Osteocyte (in vitro differentiated cells): ENCODE data around the gene R3HDM2. TPM values are rescaled to one million over a fixed set of nuclear protein-coding genes. Genes with fewer than 3 reads are reported as not detected.

ENCODE experiments used
- DNase-seq: peaks from one replicate; pipeline ENCODE4 v3.0.0; 2021; ENCODE audit warnings: mixed read lengths; ENCODE audit not compliant: unreplicated experiment; ENCODE audit errors: extremely low spot score
- H3K27ac Mint-ChIP-seq: one replicate; pipeline ENCODE4 v1.8.0; 2021; ENCODE audit warnings: mild to moderate bottlenecking, mixed read lengths; ENCODE audit not compliant: unreplicated experiment
- H3K27me3 Mint-ChIP-seq: one replicate; pipeline ENCODE4 v1.8.0; 2021; ENCODE audit warnings: mixed read lengths; ENCODE audit not compliant: unreplicated experiment
- H3K36me3 Mint-ChIP-seq: one replicate; pipeline ENCODE4 v1.8.0; 2021; ENCODE audit warnings: mixed read lengths; ENCODE audit not compliant: unreplicated experiment
- H3K4me1 Mint-ChIP-seq: one replicate; pipeline ENCODE4 v1.8.0; 2021; ENCODE audit warnings: mixed read lengths; ENCODE audit not compliant: unreplicated experiment
- H3K4me3 Mint-ChIP-seq: one replicate; pipeline ENCODE4 v1.8.0; 2021; ENCODE audit warnings: mild to moderate bottlenecking, moderate library complexity, mixed read lengths; ENCODE audit not compliant: unreplicated experiment
- H3K9me3 Mint-ChIP-seq: one replicate; pipeline ENCODE4 v1.8.0; 2021; ENCODE audit warnings: mixed read lengths; ENCODE audit not compliant: unreplicated experiment
- CTCF ChIP-seq: fragments of 200-600 bp; sonication (generic); IDR thresholded peaks from 2 replicates; pipeline ENCODE4 v1.5.0; 2021; ENCODE audit warnings: antibody characterized with exemption, mild to moderate bottlenecking, moderate library complexity
- total RNA-seq: library from RNA; stranded (reverse); gene quantifications from 2 replicates; pipeline ENCODE4 v1.2.1, GENCODE V29; 2021

R3HDM2 gene
- total RNA-seq, 1 donor from 2014 or later = 65.0 TPM

GRCh38 chr12:57272337-57273151 lies 158.3 kb downstream of the R3HDM2 start:
- Mint-ChIP-seq H3K27ac (peak overlapping the region; percentile 63), H3K9me3 (no peaks in the 10 kb centered on the region), H3K36me3 (peaks cover 49% of the 10 kb centered on the region), H3K4me1 (peaks cover 16% of the 10 kb centered on the region), H3K4me3 (no peak overlapping the region), H3K27me3 (no peaks in the 10 kb centered on the region)
- no peak for TF ChIP-seq CTCF
- no peak for DNase-seq

GRCh38 chr12:57270966-57271470 lies 159.8 kb downstream of the R3HDM2 start:
- DNase-seq = no peak
- H3K27ac Mint-ChIP-seq = no peak overlapping the region
- TF ChIP-seq CTCF = no peak
- no peaks in the 10 kb centered on the region for H3K9me3 Mint-ChIP-seq
- peaks cover 14% of the 10 kb centered on the region for H3K4me1 Mint-ChIP-seq
- no peak overlapping the region for H3K4me3 Mint-ChIP-seq
- H3K27me3 Mint-ChIP-seq = no peaks in the 10 kb centered on the region
- peaks cover 52% of the 10 kb centered on the region for H3K36me3 Mint-ChIP-seq

DNA sequence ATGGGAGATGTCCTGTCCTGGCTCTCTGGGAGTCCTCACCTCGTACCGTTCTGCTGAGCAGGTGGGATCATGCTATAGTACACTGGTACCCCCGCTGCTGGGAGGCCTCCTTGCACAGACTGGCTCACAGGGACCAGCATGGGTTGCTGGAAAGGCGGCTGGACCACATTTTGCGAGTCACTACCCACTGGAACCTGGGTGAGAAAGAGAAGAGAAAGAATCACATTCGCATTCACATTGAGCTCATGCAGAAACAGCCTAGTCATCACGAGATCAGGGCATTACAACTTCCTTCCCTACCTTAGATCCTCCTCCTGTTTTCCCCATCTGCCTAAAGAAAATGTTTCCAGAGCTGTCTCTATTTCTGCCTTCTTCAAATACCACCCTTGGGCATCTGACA lies 162.6 kb downstream of the R3HDM2 start:
- Mint-ChIP-seq H3K4me1 (peaks cover 13% of the 10 kb centered on the region), H3K27ac (peak overlapping the region; percentile 5), H3K27me3 (no peaks in the 10 kb centered on the region), H3K4me3 (no peak overlapping the region), H3K36me3 (peaks cover 46% of the 10 kb centered on the region), H3K9me3 (no peaks in the 10 kb centered on the region)
- DNase-seq = no peak
- no peak for TF ChIP-seq CTCF

DNA sequence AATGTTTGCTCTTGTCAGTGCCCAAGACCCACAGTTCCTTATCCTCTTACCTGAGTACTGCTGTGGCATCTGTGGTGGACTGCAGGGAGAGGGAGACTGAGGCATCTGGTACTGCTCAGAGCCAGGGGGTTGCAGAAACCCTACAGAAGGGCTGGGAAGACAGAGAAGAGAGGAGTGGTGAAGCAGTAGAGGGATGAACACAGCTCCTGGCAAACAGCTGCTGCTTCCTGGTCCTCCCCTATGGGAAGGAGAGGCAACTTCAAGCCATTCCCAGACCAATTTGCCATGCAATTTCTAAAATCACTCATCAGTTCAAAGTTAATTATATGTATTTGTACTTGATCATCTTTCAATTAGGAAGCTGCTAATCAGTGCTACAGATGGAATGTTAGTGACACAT lies 164.2 kb downstream of the R3HDM2 start:
- Mint-ChIP-seq H3K4me3 (no peak overlapping the region), H3K4me1 (peaks cover 2% of the 10 kb centered on the region), H3K9me3 (no peaks in the 10 kb centered on the region), H3K27me3 (no peaks in the 10 kb centered on the region), H3K27ac (no peak overlapping the region), H3K36me3 (peaks cover 40% of the 10 kb centered on the region)
- DNase-seq = no peak
- no peak for TF ChIP-seq CTCF

GRCh38 chr12:57263096-57263495 lies 167.7 kb downstream of the R3HDM2 start:
- H3K4me3 Mint-ChIP-seq = no peak overlapping the region
- no peak for DNase-seq
- H3K9me3 Mint-ChIP-seq = no peaks in the 10 kb centered on the region
- H3K27ac Mint-ChIP-seq = no peak overlapping the region
- no peak for TF ChIP-seq CTCF
- H3K36me3 Mint-ChIP-seq = peaks cover 30% of the 10 kb centered on the region
- peaks cover 2% of the 10 kb centered on the region for H3K4me1 Mint-ChIP-seq
- no peaks in the 10 kb centered on the region for H3K27me3 Mint-ChIP-seq
